SJCRH30 (cell line): Measurements from ENCODE around the gene DMRT2. TPM values are rescaled to one million over a fixed set of nuclear protein-coding genes. Genes with fewer than 3 reads are reported as not detected.
A peak's percentile ranks its signal among the peaks of the same experiment; 100 is the strongest.

Experiments used
- DNase-seq, 2 experiments: peaks; one replicate each; pipeline ENCODE4 v3.0.0-alpha.2; 2015 to 2020
- H3K27ac ChIP-seq: fragments of 250-450 bp; sonication (Bioruptor Pico); 2 replicates; pipeline ENCODE4 v1.5.1; 2020; ENCODE audit warnings: mild to moderate bottlenecking, moderate library complexity
- H3K27me3 ChIP-seq: fragments of 250-450 bp; sonication (Bioruptor Pico); 2 replicates; pipeline ENCODE4 v1.5.1; 2020; ENCODE audit warnings: mild to moderate bottlenecking, moderate library complexity
- H3K36me3 ChIP-seq: fragments of 250-450 bp; sonication (Bioruptor Pico); 2 replicates; pipeline ENCODE4 v1.5.1; 2020; ENCODE audit warnings: mild to moderate bottlenecking, moderate library complexity
- H3K4me1 ChIP-seq: fragments of 250-450 bp; sonication (Bioruptor Pico); 2 replicates; pipeline ENCODE4 v1.5.1; 2020; ENCODE audit warnings: mild to moderate bottlenecking, moderate library complexity
- H3K4me3 ChIP-seq: fragments of 250-450 bp; sonication (Bioruptor Pico); 2 replicates; pipeline ENCODE4 v1.5.1; 2020; ENCODE audit warnings: mild to moderate bottlenecking, moderate library complexity
- H3K9me3 ChIP-seq: fragments of 250-450 bp; sonication (Bioruptor Pico); replicated peaks from 2 replicates; pipeline ENCODE4 v1.5.1; 2020; ENCODE audit warnings: mild to moderate bottlenecking, moderate library complexity
- total RNA-seq: library from RNA; depleted of rRNA; stranded (reverse); fragments of >200 nt; shearing (Covaris generic); gene quantifications from 2 replicates; pipeline ENCODE4 v1.2.3, GENCODE V29; 2014; rRNA removed

Gene DMRT2
- total RNA-seq = 28.6 and 33.1 TPM in 2 replicates

- DNase-seq = peak; percentile 91 to 92
- Histone ChIP-seq H3K27me3 (no peaks in the 10 kb centered on the region), H3K4me1 (peaks cover 5% of the 10 kb centered on the region; the same call in 1 of the 2 replicates), H3K27ac (peak within 1 kb of the TSS; percentile 83), H3K36me3 (peaks cover 9% of the 10 kb centered on the region), H3K4me3 (peak within 1 kb of the TSS; percentile 69), H3K9me3 (0 out of 2 replicates have a peak, but pooled peaks cover 2% of the 10 kb centered on the region)
Measured at GRCh38 chr9:1050125-1050895, at the start of gene DMRT2. TSS of gene DMRT2 (plus strand) at chr9:1050357. CDS start at chr9:1051614, 1,257 bp downstream.

- Histone ChIP-seq H3K27ac (no peak overlapping the region), H3K4me1 (peaks cover under 1% of the 10 kb centered on the region), H3K4me3 (no peak overlapping the region), H3K9me3 (0 out of 2 replicates have a peak, but pooled peaks cover 2% of the 10 kb centered on the region), H3K27me3 (no peaks in the 10 kb centered on the region), H3K36me3 (no peaks in the 10 kb centered on the region)
- no peak for DNase-seq
Measured at GRCh38 chr9:1001838-1002237, 48.3 kb upstream of the DMRT2 start.

GRCh38 chr9:1002678-1003077 lies 47.5 kb upstream of the DMRT2 start:
- Histone ChIP-seq H3K36me3 (no peaks in the 10 kb centered on the region), H3K27ac (no peak overlapping the region), H3K9me3 (0 out of 2 replicates have a peak, but pooled peaks cover 2% of the 10 kb centered on the region), H3K4me1 (peaks cover 8% of the 10 kb centered on the region), H3K4me3 (no peak overlapping the region), H3K27me3 (no peaks in the 10 kb centered on the region)
- DNase-seq = no peak

- Histone ChIP-seq H3K4me1 (peaks cover 21% of the 10 kb centered on the region), H3K4me3 (no peak overlapping the region), H3K27ac (no peak overlapping the region), H3K36me3 (no peaks in the 10 kb centered on the region), H3K9me3 (no peaks in the 10 kb centered on the region), H3K27me3 (no peaks in the 10 kb centered on the region)
- DNase-seq = peak; percentile 55 to 85
Measured at GRCh38 chr9:1005043-1005667, 45.0 kb upstream of the DMRT2 start.

GRCh38 chr9:1007312-1007711 lies 42.8 kb upstream of the DMRT2 start:
- peak; percentile 76 to 86 for DNase-seq
- Histone ChIP-seq H3K27me3 (no peaks in the 10 kb centered on the region), H3K27ac (peak overlapping the region; percentile 69), H3K4me1 (peaks cover 21% of the 10 kb centered on the region), H3K4me3 (no peak overlapping the region), H3K36me3 (no peaks in the 10 kb centered on the region), H3K9me3 (no peaks in the 10 kb centered on the region)

- H3K4me1 ChIP-seq = peaks cover 21% of the 10 kb centered on the region
- DNase-seq = no peak
- no peak overlapping the region for H3K4me3 ChIP-seq
- H3K27me3 ChIP-seq = no peaks in the 10 kb centered on the region
- H3K27ac ChIP-seq = peak overlapping the region; percentile 69
- no peaks in the 10 kb centered on the region for H3K36me3 ChIP-seq
- H3K9me3 ChIP-seq = no peaks in the 10 kb centered on the region
Measured at GRCh38 chr9:1008216-1008615, 41.9 kb upstream of the DMRT2 start.

- no peaks in the 10 kb centered on the region for H3K36me3 ChIP-seq
- no peaks in the 10 kb centered on the region for H3K9me3 ChIP-seq
- peak overlapping the region; percentile 29 for H3K27ac ChIP-seq
- peak; percentile 76 to 93 for DNase-seq
- no peak overlapping the region for H3K4me3 ChIP-seq
- no peaks in the 10 kb centered on the region for H3K27me3 ChIP-seq
- H3K4me1 ChIP-seq = peaks cover 21% of the 10 kb centered on the region
Measured at GRCh38 chr9:1009101-1009707, 41.0 kb upstream of the DMRT2 start.

- Histone ChIP-seq H3K36me3 (no peaks in the 10 kb centered on the region), H3K9me3 (no peaks in the 10 kb centered on the region), H3K27me3 (no peaks in the 10 kb centered on the region), H3K4me1 (peaks cover 14% of the 10 kb centered on the region), H3K27ac (no peak overlapping the region), H3K4me3 (no peak overlapping the region)
- DNase-seq = no peak
Measured at GRCh38 chr9:1013021-1013420, 37.1 kb upstream of the DMRT2 start.

- H3K9me3 ChIP-seq = no peaks in the 10 kb centered on the region
- no peaks in the 10 kb centered on the region for H3K36me3 ChIP-seq
- H3K27ac ChIP-seq = no peak overlapping the region
- peak in 1 of 2 experiments; percentile 56 for DNase-seq
- no peak overlapping the region for H3K4me3 ChIP-seq
- H3K27me3 ChIP-seq = no peaks in the 10 kb centered on the region
- H3K4me1 ChIP-seq = peaks cover 8% of the 10 kb centered on the region
Measured at GRCh38 chr9:1014225-1014624, 35.9 kb upstream of the DMRT2 start.

GRCh38 chr9:1014640-1015039 lies 35.5 kb upstream of the DMRT2 start:
- no peak overlapping the region for H3K27ac ChIP-seq

GRCh38 chr9:1018121-1018520 lies 32.0 kb upstream of the DMRT2 start:
- Histone ChIP-seq H3K4me1 (peaks cover 4% of the 10 kb centered on the region), H3K27ac (no peak overlapping the region), H3K36me3 (no peaks in the 10 kb centered on the region), H3K9me3 (peaks cover 3% of the 10 kb centered on the region; the same call in 1 of the 2 replicates), H3K27me3 (no peaks in the 10 kb centered on the region), H3K4me3 (no peak overlapping the region)
- DNase-seq = peak in 1 of 2 experiments; percentile 43

More at GRCh38 chr9:1014640-1015039, 35.5 kb upstream of the DMRT2 start:
- Histone ChIP-seq H3K36me3 (no peaks in the 10 kb centered on the region), H3K27me3 (no peaks in the 10 kb centered on the region), H3K4me3 (no peak overlapping the region), H3K9me3 (no peaks in the 10 kb centered on the region), H3K4me1 (peaks cover 4% of the 10 kb centered on the region)
- DNase-seq = no peak

- no peaks in the 10 kb centered on the region for H3K36me3 ChIP-seq
- no peak for DNase-seq
- peaks cover 3% of the 10 kb centered on the region; the same call in 1 of the 2 replicates for H3K9me3 ChIP-seq
- no peak overlapping the region for H3K4me3 ChIP-seq
- no peaks in the 10 kb centered on the region; the same call in 1 of the 2 replicates for H3K4me1 ChIP-seq
- no peaks in the 10 kb centered on the region for H3K27me3 ChIP-seq
- no peak overlapping the region for H3K27ac ChIP-seq
Measured at GRCh38 chr9:1024112-1024511, 26.0 kb upstream of the DMRT2 start.

- DNase-seq = peak in 1 of 2 experiments; percentile 45
- Histone ChIP-seq H3K27ac (no peak overlapping the region), H3K9me3 (peaks cover 3% of the 10 kb centered on the region; the same call in 1 of the 2 replicates), H3K4me1 (no peaks in the 10 kb centered on the region; the same call in 1 of the 2 replicates), H3K36me3 (no peaks in the 10 kb centered on the region), H3K4me3 (no peak overlapping the region), H3K27me3 (no peaks in the 10 kb centered on the region)
Measured at GRCh38 chr9:1025131-1025530, 25.0 kb upstream of the DMRT2 start.

GRCh38 chr9:1026219-1026618 lies 23.9 kb upstream of the DMRT2 start:
- H3K9me3 ChIP-seq = peaks cover 3% of the 10 kb centered on the region; the same call in 1 of the 2 replicates
- no peak overlapping the region for H3K27ac ChIP-seq
- H3K36me3 ChIP-seq = no peaks in the 10 kb centered on the region
- H3K27me3 ChIP-seq = no peaks in the 10 kb centered on the region
- H3K4me3 ChIP-seq = no peak overlapping the region
- peaks cover under 1% of the 10 kb centered on the region for H3K4me1 ChIP-seq
- DNase-seq = no peak
